A172 (cell line): Measurements from ENCODE around the gene PIAS1. TPM values are rescaled to one million over a fixed set of nuclear protein-coding genes. Genes with fewer than 3 reads are reported as not detected.
"Not testable (repeated sequence)": the region's sequence is repeated elsewhere in the genome, so short reads cannot be mapped to it uniquely, and the experiment has no call there.

ENCODE experiments used
- DNase-seq: peaks from one replicate; pipeline ENCODE4 v3.0.0-alpha.2; 2015; ENCODE audit warnings: low spot score
- total RNA-seq: library from RNA; depleted of rRNA; stranded (reverse); fragments of >200 nt; shearing (Covaris generic); gene quantifications from 2 replicates; pipeline ENCODE4 v1.2.3, GENCODE V29; 2014

PIAS1 gene
- total RNA-seq, 1 experiment from 2014 or later = 6.8 TPM

DNA sequence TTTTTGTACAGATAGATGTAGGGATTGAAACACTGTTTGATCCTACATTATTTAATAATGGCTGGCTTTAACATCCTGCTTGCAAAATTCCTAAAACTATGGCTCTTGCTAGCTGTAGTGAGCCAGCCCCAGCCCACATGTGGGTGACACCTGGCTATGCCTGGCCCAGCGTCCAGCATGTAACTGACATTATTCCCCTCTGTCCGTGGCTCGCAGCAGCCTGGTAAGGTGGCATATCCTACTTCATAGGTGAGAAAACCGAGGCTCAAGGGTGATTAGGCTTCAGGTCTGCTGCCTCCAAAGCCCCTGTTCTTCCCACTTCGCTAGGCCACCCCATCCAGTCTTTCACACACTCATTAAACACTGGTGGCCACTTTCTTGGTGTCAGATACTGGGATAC is 149.4 kb downstream of the PIAS1 start:
- no peak for DNase-seq

DNA sequence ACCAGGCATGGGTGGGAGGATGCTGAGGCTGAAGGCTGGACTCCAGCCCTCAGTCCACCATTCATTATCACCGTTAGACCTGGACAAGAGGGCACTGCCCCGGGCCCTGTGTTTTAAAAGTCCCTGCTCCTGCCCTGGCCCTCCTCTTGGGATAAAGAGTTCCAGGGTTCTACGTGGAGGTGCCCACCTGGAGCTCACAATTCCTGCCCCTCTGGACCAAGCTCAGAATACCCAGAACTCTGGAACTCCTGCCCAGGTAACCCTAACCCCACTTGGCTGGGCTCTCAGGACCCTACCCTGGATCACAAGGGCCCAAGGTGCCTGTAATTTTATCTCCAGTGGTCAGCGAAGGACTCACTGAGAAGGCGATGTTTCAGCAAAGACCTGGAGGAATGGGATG is 149.8 kb downstream of the PIAS1 start:
- DNase-seq = no peak

DNA sequence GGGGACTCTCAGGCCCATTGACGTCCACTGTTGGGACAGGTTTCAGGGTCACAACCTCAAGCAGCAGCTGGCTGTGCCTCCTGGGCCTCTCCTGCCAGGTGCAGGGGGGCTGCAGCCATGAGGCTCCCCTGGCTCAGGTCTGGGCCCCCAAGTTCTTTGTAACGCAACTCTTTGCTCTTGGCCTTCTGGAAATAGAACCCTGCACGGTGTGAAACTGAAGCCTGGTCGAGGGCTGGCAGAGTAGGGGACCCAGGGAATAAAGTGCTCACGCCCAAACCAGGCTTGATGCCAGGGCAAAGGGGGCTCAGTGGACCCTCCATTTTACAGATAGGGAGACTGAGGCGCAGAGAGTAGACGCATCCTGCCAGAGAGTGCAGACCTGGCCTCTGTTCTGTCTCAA is 150.2 kb downstream of the PIAS1 start:
- no peak for DNase-seq

DNA sequence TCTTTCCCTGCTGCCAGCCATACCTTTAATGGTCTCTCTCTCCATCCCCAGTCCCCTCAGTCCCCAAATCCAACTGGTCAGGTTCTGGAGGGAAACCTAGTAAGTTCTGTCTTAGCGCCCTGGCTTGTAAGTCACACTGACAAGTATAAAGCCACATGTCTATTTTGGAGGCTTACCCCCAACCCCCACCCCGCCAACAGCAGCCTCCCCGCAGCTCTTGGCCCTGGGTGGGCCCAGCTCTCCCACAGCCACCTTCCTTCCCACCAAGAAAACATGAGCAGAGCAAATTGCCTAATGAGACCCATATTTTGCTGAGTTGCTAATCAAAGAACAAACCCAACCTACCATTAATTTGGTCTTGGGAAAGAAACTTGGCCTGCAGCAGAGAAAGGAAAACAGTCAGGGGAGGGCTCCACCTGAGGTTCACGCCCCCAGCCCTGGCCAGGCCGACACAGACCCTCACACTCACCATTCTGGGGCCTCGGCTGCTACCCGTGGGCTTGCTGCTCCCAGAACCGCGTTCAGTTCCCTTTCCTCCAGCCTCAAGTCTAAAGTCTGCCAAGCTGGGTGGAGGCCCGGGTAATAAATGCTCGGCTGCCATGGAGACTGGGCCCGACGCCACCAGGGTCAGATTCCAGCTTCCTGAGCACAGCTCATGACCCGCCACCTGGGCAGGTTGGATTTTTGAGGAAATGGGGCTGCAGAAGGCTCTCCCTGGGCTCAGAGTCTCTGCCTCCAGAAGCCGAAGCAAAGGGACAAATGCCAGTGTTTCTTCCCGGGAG is 150.9 kb downstream of the PIAS1 start, which contains the start of gene CALML4:
TSS of gene CALML4 (minus strand) at position 557 of the 782 bp plus-strand sequence. CDS start at position 472, 85 bp downstream.
- DNase-seq = no peak

DNA sequence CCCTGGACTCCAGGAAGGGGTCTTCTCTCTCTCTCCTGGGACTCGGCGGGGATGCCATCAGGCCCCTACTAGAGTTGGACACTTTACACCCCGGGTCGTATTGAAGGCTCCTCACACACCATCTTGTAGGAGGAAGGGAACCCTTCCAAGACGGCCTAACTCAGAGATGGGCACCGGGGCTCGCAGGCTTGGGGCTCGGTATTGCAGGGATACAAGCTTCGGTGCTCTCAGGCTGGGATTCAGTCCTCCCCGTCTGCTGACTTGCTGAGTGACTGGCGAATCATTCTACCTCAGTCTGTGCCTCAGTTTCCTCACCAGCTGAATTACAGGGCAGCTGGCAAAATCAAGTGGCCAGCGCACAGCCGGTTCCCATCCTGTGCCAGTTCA is 151.4 kb downstream of the PIAS1 start:
- no peak for DNase-seq

DNA sequence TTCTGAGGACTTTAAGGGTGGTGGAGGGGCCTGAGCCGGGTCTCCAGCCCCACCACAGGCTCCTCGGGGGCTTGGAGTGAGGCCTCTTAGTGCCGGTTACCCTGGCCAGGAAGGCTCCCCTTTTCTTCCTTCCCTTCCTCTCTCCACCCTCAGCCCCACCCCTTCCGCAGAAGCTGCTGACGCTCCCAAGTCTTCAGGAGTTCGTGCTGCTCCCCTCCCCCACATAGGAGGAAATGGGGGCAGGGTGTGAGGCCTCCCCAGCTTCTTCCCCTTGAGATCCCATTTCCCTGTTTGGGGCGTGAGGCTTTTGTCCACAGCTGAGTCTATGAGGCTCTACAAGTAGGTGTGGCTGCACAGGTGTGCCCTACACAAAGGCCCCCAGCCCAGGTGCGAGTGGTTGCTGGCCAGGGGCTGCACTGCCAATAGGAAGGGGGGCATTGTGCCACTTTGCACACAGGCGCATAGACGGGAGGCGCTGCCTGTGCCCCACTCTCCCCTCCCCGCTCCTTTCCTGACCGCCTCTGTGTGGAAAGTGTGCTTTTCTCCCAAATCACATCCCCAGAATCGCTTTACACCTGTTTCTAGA is 151.9 kb downstream of the PIAS1 start:
- DNase-seq = no peak

DNA sequence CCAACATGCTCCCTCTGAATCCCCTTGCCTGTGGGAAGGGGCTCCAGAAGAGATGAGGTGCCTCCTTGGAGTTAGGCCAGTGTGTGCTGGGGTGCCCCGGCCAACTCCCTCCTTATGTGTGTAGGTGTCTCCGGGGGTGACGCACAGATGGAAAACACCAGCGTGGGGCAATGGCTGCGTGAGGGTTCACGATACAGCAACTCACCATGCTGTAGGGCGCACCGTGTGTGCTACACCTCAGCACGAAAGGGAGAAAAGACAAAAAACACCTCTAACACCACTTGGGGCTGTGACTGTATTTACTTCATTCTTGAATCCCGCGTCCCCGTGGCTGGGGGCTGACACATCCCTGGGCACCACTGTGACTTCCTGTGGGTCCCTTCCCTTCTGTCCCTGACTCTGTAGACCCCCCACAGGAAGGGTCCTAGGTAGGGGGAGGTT is 152.6 kb downstream of the PIAS1 start:
- DNase-seq = no peak

DNA sequence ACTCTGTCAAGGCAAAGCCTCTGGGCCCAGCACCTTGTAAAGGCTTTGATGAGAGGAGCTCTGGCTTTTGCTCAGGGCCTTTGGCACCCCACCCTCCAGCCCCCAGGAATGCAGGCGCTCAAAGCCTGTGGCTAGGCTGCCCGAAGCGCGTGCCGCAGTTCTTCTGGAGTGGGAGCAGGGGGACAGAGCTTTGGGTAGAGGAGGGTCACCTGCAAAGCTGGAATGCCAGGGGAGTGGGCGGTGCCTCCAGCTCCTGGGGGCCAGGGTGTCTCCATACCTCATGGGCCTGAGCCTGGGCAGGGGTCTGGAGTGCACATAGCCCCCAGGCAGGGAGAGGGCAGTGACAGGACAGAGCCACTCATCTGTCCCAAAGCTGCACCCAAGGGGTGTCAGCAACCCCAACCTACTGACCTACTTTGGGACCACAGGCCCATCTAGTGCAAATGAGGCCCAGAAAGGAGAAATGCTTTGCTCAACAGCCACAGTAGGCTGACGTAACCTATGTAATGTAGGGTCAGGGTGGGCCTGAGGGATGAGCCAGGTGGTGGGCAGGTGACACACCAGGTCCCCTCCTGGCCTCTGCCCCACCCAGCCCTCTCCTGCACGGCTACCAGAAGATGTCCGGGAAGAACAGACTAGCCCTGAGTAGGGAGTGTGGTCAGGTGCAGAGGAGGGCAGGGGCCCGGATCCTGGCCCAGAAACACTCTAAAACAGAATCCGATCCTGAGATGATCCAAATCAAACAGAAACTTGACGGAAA is 153.2 kb downstream of the PIAS1 start:
- DNase-seq = no peak

DNA sequence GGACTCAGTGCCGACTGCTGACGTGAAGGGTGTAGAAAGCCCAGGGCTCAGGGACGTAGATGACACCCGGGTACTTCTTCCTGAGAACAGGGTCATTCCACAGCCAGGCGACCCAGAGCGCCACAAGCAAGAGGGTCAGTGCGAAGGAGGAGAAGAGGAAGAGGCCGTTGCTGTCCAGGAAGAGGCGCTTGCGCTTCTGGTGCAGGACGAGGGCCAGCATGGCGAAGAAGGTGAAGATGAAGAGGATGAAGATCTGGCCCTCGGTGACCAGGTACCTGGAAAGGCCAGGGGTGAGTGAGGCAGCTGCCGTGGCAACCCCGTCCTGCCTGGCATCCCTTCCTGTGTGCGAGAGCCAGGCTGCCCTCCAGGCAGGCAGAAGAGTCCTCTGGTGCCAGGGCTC is 154.0 kb downstream of the PIAS1 start:
- DNase-seq = no peak

DNA sequence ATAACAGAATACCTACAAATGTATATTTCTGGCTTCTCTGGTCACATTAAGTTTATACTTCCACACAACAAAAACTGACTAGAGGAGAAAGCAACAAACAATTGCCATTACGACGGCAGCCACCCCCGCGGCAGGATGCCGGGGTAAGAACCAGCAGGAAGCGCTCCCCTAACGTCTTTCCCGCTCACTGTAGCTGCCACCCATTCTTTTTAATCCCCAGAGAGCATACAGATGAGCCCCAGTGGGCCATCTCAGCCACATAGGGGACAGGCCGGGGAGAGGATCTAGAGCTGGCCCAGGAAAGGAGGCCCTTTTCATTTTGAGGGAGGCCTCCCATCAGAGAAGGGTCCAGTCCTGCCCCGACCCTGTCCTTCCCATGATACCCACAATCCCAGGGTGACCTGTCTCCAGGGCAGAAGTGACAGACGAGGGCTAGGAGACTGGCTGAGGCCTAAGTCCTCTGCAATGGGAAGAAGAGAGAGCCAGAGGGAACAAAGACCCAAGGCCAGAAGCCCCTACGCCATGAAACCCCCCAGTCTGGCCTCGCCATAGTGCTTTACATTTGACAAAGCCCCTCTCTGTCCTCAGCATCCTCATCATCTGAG is 154.6 kb downstream of the PIAS1 start:
- DNase-seq = no peak

DNA sequence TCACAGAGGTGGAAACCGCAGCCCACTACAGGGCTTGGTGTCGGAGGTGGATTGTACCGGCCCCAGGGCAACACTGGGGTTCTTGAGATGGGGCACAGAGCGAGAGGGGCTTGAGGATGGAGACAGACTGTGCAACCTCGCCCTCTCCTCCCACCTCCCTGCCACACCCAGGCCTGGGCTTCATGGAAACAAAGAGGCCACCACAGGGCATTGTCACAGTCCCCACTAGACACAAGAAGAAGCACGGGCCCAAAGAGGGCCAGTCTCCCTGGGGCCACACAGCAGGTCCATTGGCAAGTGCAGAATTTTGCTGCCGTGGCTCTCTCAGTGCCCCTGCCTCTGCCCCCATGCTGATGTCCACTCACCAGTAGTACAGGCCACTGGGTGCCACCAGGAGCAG is 155.2 kb downstream of the PIAS1 start:
- DNase-seq = no peak

DNA sequence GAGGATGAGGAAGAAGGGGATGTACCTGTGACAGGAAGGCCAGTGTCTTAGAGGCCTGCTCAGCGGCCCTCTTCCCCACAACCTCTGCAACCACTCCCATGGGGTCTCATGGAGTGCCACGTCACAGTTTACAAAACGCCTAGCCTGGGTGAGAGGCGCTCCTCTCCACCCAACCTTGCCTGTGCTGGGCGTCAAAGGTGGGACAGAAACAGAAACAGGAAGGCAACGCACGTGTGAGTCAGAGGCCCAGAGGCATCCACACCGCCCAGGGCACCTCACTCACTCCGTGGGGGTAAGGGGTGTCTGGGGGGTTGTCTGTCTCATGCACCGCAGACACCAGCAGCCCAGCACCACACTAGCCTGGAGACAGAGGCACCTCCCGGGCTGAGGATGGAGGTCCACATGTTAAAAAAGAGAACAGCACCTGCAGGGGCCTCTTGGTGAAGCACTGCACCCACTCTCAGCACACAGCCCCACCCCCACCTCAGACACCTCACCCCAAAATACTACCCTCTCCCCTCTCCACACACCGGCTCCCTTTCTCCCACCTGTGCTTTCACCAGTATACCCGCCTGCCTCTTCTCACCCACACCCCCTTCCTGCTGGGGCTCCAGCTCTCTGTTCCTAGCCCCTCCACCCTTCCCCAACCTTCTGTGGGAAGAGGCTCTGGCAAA is 155.8 kb downstream of the PIAS1 start:
- DNase-seq = no peak

DNA sequence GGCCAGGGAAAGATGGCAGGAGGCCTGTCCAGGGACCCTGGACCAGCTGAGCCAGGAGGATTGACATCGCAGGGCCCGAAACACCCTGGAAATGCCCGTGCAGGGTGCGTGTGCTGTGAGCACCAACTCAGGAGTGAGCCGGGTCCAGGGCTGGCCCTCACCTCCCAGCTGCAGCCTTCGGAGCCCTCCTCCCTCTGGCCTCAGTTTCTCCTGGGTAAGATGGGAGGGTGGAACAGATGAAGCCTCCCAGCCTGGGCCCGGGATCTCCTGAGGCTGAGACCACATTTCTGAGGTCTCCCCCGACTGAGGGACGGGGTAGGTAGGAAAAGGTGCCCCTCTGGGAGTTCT is 156.3 kb downstream of the PIAS1 start:
- no peak for DNase-seq

DNA sequence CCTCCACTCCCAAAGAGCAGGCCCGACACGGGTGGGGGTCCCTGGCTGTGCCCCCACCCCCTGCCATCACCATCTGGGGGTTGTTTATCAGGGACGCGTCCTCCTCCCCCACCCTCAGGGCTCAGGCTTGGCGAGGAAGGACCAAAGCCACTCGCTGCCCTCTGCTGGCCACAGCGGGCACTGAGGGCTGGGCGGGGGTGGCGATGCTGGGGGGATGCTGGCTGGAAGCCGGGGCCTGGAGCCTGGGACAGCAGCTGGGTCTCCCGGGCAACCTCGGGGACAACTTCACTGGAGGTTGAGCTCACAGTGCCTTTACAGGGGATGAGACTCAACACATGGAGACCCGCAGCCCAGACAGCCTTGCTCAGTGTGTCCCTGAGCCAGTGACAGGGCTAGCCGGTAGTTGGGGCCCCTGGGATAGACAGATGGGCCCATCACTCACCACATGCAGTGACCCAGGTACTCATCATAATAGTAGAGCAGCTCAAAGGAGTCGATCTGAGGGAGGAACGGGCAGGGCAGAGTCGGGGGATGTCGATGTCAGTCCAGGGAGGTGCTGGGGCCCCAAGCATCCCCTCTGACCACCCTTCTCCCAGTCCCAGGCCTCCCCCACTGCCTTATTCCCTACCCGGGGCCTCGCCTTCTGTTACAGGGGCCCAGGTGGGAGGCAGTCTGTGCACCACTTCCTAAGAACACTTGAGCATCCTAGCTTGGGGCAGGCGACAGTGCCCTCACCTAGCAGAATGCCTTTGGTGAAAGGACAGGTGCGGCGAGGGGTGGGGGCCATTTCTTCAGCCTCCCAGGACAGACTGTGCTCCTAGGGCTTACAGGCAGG is 156.9 kb downstream of the PIAS1 start:
- DNase-seq = no peak

DNA sequence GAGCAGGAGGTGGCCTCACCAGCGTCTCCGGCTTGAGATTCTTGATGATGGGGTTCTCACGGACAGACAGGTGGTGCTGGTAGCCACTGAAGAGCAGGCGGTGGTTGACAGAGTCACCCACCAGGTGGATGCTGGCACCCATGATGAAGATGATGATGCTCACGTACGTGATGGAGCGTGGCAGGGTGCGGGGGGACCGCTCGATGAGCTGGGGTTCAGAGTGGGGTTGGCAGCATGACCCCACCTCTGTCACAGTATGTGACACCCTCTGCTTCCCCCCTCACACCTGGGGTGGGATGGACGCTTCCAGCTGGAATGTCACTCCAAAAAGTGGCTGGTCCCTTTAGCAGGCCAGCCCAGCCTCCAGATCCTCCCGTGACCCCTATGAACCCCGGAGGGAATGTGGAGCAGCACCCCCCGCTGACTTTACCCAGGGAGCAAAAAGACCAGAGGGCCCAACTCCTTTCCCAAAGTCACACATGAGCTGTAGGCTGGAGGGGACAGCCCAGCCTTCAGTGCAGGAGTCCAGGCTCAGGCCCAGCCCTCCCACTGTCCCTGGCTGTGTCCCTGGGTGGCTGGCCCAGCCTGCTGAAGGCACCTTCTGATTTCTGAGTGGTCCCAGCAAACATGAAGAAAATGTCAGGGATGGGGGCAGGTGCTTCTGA is 157.7 kb downstream of the PIAS1 start:
- no peak for DNase-seq

DNA sequence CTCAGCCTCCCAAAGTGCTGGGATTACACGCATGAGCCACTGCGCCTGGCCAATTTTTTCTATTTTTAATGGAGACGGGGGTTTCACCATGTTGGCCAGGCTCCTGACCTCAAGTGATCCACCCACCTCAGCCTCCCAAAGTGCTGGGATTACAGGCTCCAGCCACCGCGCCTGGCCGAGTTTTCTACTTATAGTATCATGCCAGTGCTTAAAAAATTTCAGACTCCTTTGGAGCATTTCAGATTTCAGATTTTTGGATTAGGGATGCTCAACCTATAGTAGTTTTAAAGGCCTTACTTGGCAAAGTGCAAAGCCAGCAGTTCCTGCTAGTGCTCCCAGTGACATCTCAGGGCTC is 159.4 kb downstream of the PIAS1 start:
- not testable (repeated sequence) for DNase-seq

DNA sequence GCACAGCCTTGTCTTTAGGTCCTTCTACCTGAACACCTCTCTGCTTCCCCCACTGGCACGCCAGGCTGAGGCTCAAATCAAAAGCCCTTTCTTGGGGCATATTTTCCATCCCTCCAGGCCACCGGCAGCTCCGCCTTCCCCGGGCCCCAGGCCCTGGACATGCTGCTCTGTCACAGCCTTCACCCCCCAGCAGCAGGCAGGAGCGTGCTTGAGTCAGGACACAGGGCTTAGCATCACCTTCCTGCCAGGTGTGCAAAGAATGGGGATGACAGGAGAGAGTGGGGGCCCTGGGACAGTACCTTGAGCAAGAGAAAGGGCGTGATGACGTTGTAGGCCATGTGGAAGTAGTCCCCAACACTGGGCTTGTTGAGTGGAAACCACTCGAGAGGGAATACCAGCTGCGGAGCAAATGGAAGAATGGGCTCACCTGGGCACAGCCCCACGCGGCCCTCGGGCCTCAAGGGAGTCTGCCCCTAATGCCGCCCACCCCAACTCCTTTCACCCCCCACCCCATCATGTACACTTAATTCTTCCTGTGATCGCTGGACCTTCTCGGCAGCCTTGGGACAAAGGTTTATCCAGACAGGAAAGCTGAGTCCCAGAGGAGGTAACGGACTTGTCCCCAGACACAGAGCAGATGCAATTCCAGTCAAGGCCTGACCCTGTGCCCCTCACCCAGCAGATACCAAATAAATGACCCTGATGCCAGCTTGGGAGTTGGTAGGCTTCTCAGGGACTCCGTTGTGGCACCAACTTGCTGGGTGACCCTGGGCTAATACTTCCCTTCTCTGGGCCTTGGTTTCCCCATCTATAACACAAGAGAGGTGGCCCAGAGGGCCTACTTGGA is 160.1 kb downstream of the PIAS1 start:
- no peak for DNase-seq

DNA sequence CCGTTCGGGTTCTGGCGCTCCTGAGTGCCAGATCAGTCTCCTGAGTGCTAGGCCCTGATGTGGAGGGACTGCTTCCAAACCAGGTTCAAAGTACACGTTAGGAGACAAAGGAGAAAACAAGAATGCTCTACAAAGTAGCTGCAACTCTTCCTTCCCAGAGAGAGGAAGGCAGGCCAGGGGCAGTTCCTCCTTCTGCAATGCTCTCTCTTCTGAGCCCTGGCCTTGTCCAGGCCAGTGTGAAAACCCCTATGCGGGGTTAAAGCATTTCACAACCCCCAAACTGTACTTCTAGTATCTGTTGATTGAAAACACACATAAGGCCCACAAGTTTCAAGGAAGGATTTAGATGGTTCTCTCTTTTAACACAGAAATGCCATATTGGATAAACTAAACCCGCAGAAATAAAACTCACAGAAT is 160.7 kb downstream of the PIAS1 start:
- DNase-seq = no peak

DNA sequence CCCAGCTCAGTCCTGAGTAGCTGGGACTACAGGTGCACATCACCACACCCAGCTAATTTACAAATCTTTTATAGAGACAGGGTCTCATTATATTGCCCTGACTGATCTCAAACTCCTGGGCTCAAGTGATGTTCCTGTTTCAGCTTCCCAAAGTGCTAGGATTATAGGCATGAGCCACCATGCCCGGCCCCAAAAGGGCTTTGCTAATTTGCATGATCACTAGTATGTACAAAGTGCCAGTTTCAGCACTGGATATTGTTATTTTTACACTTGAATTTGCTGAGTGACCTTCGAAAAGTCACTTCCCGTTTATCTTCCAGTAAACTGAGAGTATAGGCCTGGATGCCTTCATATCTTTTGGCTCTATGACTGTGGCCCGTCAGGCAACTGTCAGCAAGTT is 163.2 kb downstream of the PIAS1 start:
- DNase-seq = no peak

DNA sequence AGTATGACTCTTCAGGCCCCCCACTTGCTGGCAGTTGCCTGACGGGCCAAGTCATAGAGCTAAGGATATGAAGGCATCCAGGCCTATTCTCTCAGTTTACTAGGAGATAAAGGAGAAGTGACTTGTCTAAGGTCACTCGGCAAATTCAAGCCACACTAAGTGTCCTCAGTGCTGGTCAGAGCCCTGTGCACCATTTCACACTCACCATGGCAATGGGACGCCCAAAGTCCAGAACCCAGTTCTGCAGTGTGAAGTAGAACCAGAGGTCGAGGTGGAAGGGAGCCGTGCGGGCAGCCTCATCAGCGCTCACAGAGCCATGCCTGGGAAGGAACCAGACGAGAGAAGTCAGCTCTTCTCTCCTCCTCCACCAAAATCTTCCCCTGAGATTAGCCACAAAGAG is 164.2 kb downstream of the PIAS1 start:
- DNase-seq = no peak
